Caco-2 (cell line): ENCODE results near the gene SIDT1. TPM values are rescaled to one million over a fixed set of nuclear protein-coding genes. Genes with fewer than 3 reads are reported as not detected.

ENCODE experiments used
- BruUV-seq: library from RNA; stranded (reverse); fragments of 400-500 nt; replicated peaks from 2 replicates; lab custom pipeline; 2021; lab: Mats Ljungman, UMichigan
- CTCF ChIA-PET: fragments of 300-600 bp; sonication (Branson Sonifier 250); formaldehyde crosslinking; loops from one replicate; lab custom pipeline; 2022; ENCODE audit warnings: antibody characterized with exemption; lab: Charles Lee
- POLR2A ChIA-PET: fragments of 300-600 bp; sonication (Branson Sonifier 250); formaldehyde crosslinking; loops from one replicate; lab custom pipeline; 2022; ENCODE audit warnings: antibody characterized with exemption; lab: Charles Lee
- DNase-seq, 2 experiments: peaks; one replicate each; pipeline versions ENCODE4 v3.0.0 to v3.0.0-alpha.2; 2020 to 2022
- H3K27me3 ChIP-seq: replicated peaks from 2 replicates; pipeline ENCODE4 v1.6.0; 2011; ENCODE audit warnings: low read length; ENCODE audit not compliant: control insufficient read depth, insufficient read depth
- H3K36me3 ChIP-seq: 2 replicates; pipeline ENCODE4 v1.5.1; 2011; ENCODE audit warnings: low read length; ENCODE audit not compliant: control insufficient read depth, insufficient read depth
- H3K4me1 ChIP-seq: fragments of 250-450 bp; sonication (Bioruptor Pico); 2 replicates; pipeline ENCODE4 v1.5.1; 2020; ENCODE audit warnings: mild to moderate bottlenecking
- H3K4me3 ChIP-seq: 2 replicates; pipeline ENCODE4 v1.5.1; 2011; ENCODE audit warnings: low read depth, mild to moderate bottlenecking, control low read depth, low read length
- H3K9me3 ChIP-seq: fragments of 250-450 bp; sonication (Bioruptor Pico); 2 replicates; pipeline ENCODE4 v1.5.1; 2020; ENCODE audit warnings: mild to moderate bottlenecking, moderate library complexity
- H3K27ac Mint-ChIP-seq: one replicate; pipeline ENCODE4 v1.8.0; 2022; ENCODE audit warnings: mixed read lengths; ENCODE audit not compliant: unreplicated experiment
- H3K27me3 Mint-ChIP-seq: one replicate; pipeline ENCODE4 v1.8.0; 2022; ENCODE audit warnings: mixed read lengths; ENCODE audit not compliant: insufficient read depth, unreplicated experiment
- H3K36me3 Mint-ChIP-seq: one replicate; pipeline ENCODE4 v1.8.0; 2022; ENCODE audit warnings: mild to moderate bottlenecking, mixed read lengths; ENCODE audit not compliant: insufficient read depth, unreplicated experiment
- H3K4me1 Mint-ChIP-seq: one replicate; pipeline ENCODE4 v1.8.0; 2022; ENCODE audit warnings: low read depth, mixed read lengths; ENCODE audit not compliant: unreplicated experiment
- H3K4me3 Mint-ChIP-seq: one replicate; pipeline ENCODE4 v1.8.0; 2022; ENCODE audit warnings: mild to moderate bottlenecking, moderate library complexity, mixed read lengths; ENCODE audit not compliant: unreplicated experiment
- H3K9me3 Mint-ChIP-seq: one replicate; pipeline ENCODE4 v1.8.0; 2022; ENCODE audit warnings: mixed read lengths; ENCODE audit not compliant: unreplicated experiment
- CTCF ChIP-seq, 2 experiments: fragments of 200-600 bp in 1 of 2; IDR thresholded peaks; 1 replicate in 1 of 2; 2 replicates in 1 of 2; pipeline versions ENCODE4 v1.5.1 to v1.8.0; 2011 to 2022; ENCODE audit warnings: antibody characterized with exemption in 1 of 2, control low read depth in 1 of 2, inconsistent platforms in 1 of 2, low read depth in 1 of 2, low read length in 1 of 2, mild to moderate bottlenecking in 1 of 2, moderate library complexity in 1 of 2; ENCODE audit not compliant: insufficient read depth in 1 of 2, severe bottlenecking in 1 of 2, unreplicated experiment in 1 of 2
- intact Hi-C: fragments of 100-400 bp; cut with micrococcal nuclease; formaldehyde crosslinking; loops from one replicate; pipeline ENCODE4 v1.10.0; 2022; ENCODE audit not compliant: unreplicated experiment
- total RNA-seq: library from RNA; stranded (reverse); gene quantifications from 2 replicates; pipeline ENCODE4 v1.2.3, GENCODE V29; 2022

SIDT1 gene
- total RNA-seq, 1 experiment from 2014 or later, result 0.84 TPM

- no peaks in the 10 kb centered on the region for H3K36me3 ChIP-seq
- no peaks in the 10 kb centered on the region for H3K27me3 ChIP-seq
- ChIA-PET POLR2A (no interaction called here), CTCF (interaction anchor here (1.8 to 2.0 kb wide), 2 partner anchors 26 to 36 kb away, joined by 7 to 14 read pairs; partner anchors contain the start of gene SPICE1)
- H3K4me3 ChIP-seq, result no peak overlapping the region
- intact Hi-C loops, result loop anchor here (1.0 kb wide), 1 partner anchor 57 kb away; no protein-coding TSS in a partner anchor
- H3K4me1 ChIP-seq, result peaks cover 29% of the 10 kb centered on the region
- H3K9me3 Mint-ChIP-seq, result peaks cover 10% of the 10 kb centered on the region
- H3K27ac Mint-ChIP-seq, result peak overlapping the region; percentile 77
- peak in 1 of 2 experiments; percentile 40 for DNase-seq
- H3K9me3 ChIP-seq, result no peaks in the 10 kb centered on the region
- peak overlapping the region; percentile 18 for H3K4me3 Mint-ChIP-seq
- BruUV-seq, result no TSS peak
- H3K36me3 Mint-ChIP-seq, result peaks cover 9% of the 10 kb centered on the region
- peaks cover under 1% of the 10 kb centered on the region for H3K27me3 Mint-ChIP-seq
- H3K4me1 Mint-ChIP-seq, result peaks cover 19% of the 10 kb centered on the region
- TF ChIP-seq CTCF (IDR thresholded peaks at IDR 0.05; ENCODE audit: insufficient read depth in 1 of 2, low read depth in 1 of 2, low read length in 1 of 2, severe bottlenecking in 1 of 2, unreplicated experiment in 1 of 2), result no peak
Measured at GRCh38 chr3:113551820-113552219, 19.5 kb downstream of the SIDT1 start.

- TF ChIP-seq CTCF (IDR thresholded peaks at IDR 0.05; ENCODE audit: insufficient read depth in 1 of 2, low read depth in 1 of 2, low read length in 1 of 2, severe bottlenecking in 1 of 2, unreplicated experiment in 1 of 2), result no peak
- H3K27me3 Mint-ChIP-seq, result no peaks in the 10 kb centered on the region
- no peak overlapping the region for H3K4me3 ChIP-seq
- peaks cover 9% of the 10 kb centered on the region for H3K36me3 Mint-ChIP-seq
- H3K4me3 Mint-ChIP-seq, result no peak overlapping the region
- H3K9me3 Mint-ChIP-seq, result peaks cover 10% of the 10 kb centered on the region
- H3K9me3 ChIP-seq, result no peaks in the 10 kb centered on the region
- peaks cover 39% of the 10 kb centered on the region for H3K4me1 ChIP-seq
- ChIA-PET CTCF (interaction anchor here (0.6 to 2.0 kb wide), 5 partner anchors 25 to 303 kb away, joined by 3 to 14 read pairs (median 6); partner anchors contain the start of gene SPICE1), POLR2A (no interaction called here)
- intact Hi-C loops, result loop anchor here (1.0 kb wide), 1 partner anchor 58 kb away; no protein-coding TSS in a partner anchor
- no peak for DNase-seq
- H3K4me1 Mint-ChIP-seq, result peaks cover 29% of the 10 kb centered on the region
- no peaks in the 10 kb centered on the region for H3K27me3 ChIP-seq
- H3K27ac Mint-ChIP-seq, result peak overlapping the region; percentile 77
- BruUV-seq, result no TSS peak
- H3K36me3 ChIP-seq, result no peaks in the 10 kb centered on the region
Measured at GRCh38 chr3:113552851-113553250, 20.5 kb downstream of the SIDT1 start.

- H3K4me3 Mint-ChIP-seq, result no peak overlapping the region
- no peak for TF ChIP-seq CTCF (IDR thresholded peaks at IDR 0.05; ENCODE audit: insufficient read depth in 1 of 2, low read depth in 1 of 2, low read length in 1 of 2, severe bottlenecking in 1 of 2, unreplicated experiment in 1 of 2)
- no peak overlapping the region for H3K27ac Mint-ChIP-seq
- H3K4me1 Mint-ChIP-seq, result peaks cover 32% of the 10 kb centered on the region
- intact Hi-C loops, result no loop called here
- no peak for DNase-seq
- Histone ChIP-seq H3K27me3 (no peaks in the 10 kb centered on the region), H3K4me1 (peaks cover 52% of the 10 kb centered on the region), H3K4me3 (no peak overlapping the region), H3K36me3 (no peaks in the 10 kb centered on the region), H3K9me3 (no peaks in the 10 kb centered on the region)
- H3K36me3 Mint-ChIP-seq, result peaks cover 9% of the 10 kb centered on the region
- no TSS peak for BruUV-seq
- peaks cover 10% of the 10 kb centered on the region for H3K9me3 Mint-ChIP-seq
- POLR2A ChIA-PET, result no interaction called here
- CTCF ChIA-PET, result interaction anchor here (2.6 kb wide), 1 partner anchor 23 kb away, joined by 11 read pairs; no protein-coding TSS in a partner anchor
- no peaks in the 10 kb centered on the region for H3K27me3 Mint-ChIP-seq
Measured at GRCh38 chr3:113555138-113555537, 22.8 kb downstream of the SIDT1 start.
